Measurements from ENCODE around the gene KRTAP20-1. TPM values are rescaled to one million over a fixed set of nuclear protein-coding genes. Genes with fewer than 3 reads are reported as not detected.

KRTAP20-1 gene
- total RNA-seq, 1 experiment from 2014 or later, result not detected

DNA sequence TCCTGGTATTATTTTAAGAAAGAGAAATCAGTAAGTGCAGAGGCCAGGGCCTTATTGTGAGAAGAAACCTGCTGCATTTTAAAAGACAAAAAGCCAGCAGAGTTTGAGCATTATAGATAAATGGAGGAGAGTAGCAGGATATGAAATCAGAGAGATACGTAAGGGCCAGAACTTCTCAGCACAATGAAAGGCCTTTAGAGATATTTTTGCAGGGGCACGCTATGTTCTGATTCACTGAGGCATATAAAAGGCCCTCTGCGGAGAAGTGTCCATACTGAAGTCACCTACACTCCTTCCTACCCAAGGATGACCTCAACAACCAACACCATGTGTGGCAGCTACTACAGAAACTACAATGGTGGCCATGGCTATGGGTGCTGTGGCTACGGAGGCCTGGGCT lies 24.1 kb upstream of the KRTAP20-1 start, which contains the start of gene KRTAP6-3:
Gene KRTAP6-3, plus strand, starts transcription at position 301 of the 400 bp plus-strand sequence. Its CDS starts 6 bp downstream, at position 307.
- no CpG with 5 or more reads among the region's 4 CpGs for WGBS (ENCODE audit: extremely low coverage, insufficient read length, low lambda C conversion rate)
- Histone ChIP-seq H3T11ph (ENCODE audit: low read length) (no peak within 1 kb of the TSS), H2BK12ac (ENCODE audit: insufficient read length, low read depth, low read length) (no peak within 1 kb of the TSS), H3K18ac (ENCODE audit: insufficient read length, low read depth, low read length) (no peak within 1 kb of the TSS), H3K27ac (ENCODE audit: insufficient read length, low read depth, low read length) (no peak within 1 kb of the TSS), H3K56ac (ENCODE audit: insufficient read length, low read depth, low read length) (no peak within 1 kb of the TSS), H4K8ac (replicated peaks; ENCODE audit: insufficient read length, low read depth, low read length) (no peak within 1 kb of the TSS), H3K23me2 (ENCODE audit: insufficient read length, low read depth, low read length, poor library complexity, severe bottlenecking) (no peaks in the 10 kb centered on the region), H2AK5ac (ENCODE audit: insufficient read length, low read length) (no peak within 1 kb of the TSS), H3K4me2 (ENCODE audit: insufficient read depth, insufficient read length, low read length) (no peak within 1 kb of the TSS), H2BK15ac (ENCODE audit: low read depth, low read length) (no peak within 1 kb of the TSS), H3K27me3 (ENCODE audit: insufficient read depth, low read length) (no peaks in the 10 kb centered on the region), H3K9me3 (ENCODE audit: control insufficient read depth, low read depth, low read length) (no peaks in the 10 kb centered on the region), H2BK5ac (ENCODE audit: insufficient read length, low read length) (no peak within 1 kb of the TSS), H3K4me1 (ENCODE audit: insufficient read depth, low read length) (no peaks in the 10 kb centered on the region), H2AFZ (ENCODE audit: low read length) (no peak within 1 kb of the TSS), H3K23ac (ENCODE audit: insufficient read length, low read depth, low read length) (no peak within 1 kb of the TSS), H3K14ac (ENCODE audit: insufficient read depth, low read length) (no peak within 1 kb of the TSS), H3K4ac (ENCODE audit: low read depth, low read length) (no peak within 1 kb of the TSS), H4K91ac (ENCODE audit: insufficient read length, low read depth, low read length) (no peak within 1 kb of the TSS), H3K79me2 (ENCODE audit: insufficient read depth, low read length) (no peaks in the 10 kb centered on the region), H3K9ac (ENCODE audit: extremely low read depth, insufficient read length, low read length) (no peak within 1 kb of the TSS), H4K5ac (ENCODE audit: insufficient read length, low read depth, low read length) (no peak within 1 kb of the TSS), H3K79me1 (ENCODE audit: insufficient read depth, low read depth, low read length, poor library complexity, severe bottlenecking) (no peaks in the 10 kb centered on the region), H4K20me1 (ENCODE audit: control insufficient read depth, insufficient read depth, insufficient read length) (no peaks in the 10 kb centered on the region), H2BK20ac (ENCODE audit: low read depth, low read length, poor library complexity, severe bottlenecking) (no peak within 1 kb of the TSS), H2BK120ac (ENCODE audit: low read depth, low read length, poor library complexity, severe bottlenecking) (no peak within 1 kb of the TSS)
- H3K9me3 Mint-ChIP-seq, result peaks cover 0 to 26% of the 10 kb centered on the region in 2 experiments; a peak in 2 of 5 replicates
- no peak for DNase-seq
- H3K36me3 Mint-ChIP-seq (ENCODE audit: insufficient read depth in 1 of 3, low read depth in 3 of 3), result peaks cover 0 to 10% (median 0%) of the 10 kb centered on the region in 3 experiments; a peak in 1 of 7 replicates
- H3K4me1 Mint-ChIP-seq, result no peaks in the 10 kb centered on the region
- TF ChIP-seq, protein P1, sequence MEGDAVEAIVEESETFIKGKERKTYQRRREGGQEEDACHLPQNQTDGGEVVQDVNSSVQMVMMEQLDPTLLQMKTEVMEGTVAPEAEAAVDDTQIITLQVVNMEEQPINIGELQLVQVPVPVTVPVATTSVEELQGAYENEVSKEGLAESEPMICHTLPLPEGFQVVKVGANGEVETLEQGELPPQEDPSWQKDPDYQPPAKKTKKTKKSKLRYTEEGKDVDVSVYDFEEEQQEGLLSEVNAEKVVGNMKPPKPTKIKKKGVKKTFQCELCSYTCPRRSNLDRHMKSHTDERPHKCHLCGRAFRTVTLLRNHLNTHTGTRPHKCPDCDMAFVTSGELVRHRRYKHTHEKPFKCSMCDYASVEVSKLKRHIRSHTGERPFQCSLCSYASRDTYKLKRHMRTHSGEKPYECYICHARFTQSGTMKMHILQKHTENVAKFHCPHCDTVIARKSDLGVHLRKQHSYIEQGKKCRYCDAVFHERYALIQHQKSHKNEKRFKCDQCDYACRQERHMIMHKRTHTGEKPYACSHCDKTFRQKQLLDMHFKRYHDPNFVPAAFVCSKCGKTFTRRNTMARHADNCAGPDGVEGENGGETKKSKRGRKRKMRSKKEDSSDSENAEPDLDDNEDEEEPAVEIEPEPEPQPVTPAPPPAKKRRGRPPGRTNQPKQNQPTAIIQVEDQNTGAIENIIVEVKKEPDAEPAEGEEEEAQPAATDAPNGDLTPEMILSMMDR (conservative IDR thresholded peaks at IDR 0.05), result no peak
- H3K27me3 Mint-ChIP-seq (ENCODE audit: low read depth), result no peaks in the 10 kb centered on the region
- H3K4me3 Mint-ChIP-seq, result no peak within 1 kb of the TSS
- H3K27ac Mint-ChIP-seq, result no peak within 1 kb of the TSS

All from H9 (cell line).